ENCODE results near the gene TBL3.
"Not testable (repeated sequence)": the region's sequence is repeated elsewhere in the genome, so short reads cannot be mapped to it uniquely, and the experiment has no call there.

TBL3 gene

GRCh38 chr16:2001035-2001434 lies 29.2 kb downstream of the TBL3 start:
- no peak for DNase-seq (ENCODE audit: low read depth)

- no peak for DNase-seq (ENCODE audit: low read depth)
Measured at GRCh38 chr16:2001456-2002355, 29.9 kb downstream of the TBL3 start.

- no peak for DNase-seq (ENCODE audit: low read depth)
Measured at GRCh38 chr16:2002406-2003230, 30.8 kb downstream of the TBL3 start.

- no peak for DNase-seq (ENCODE audit: low read depth)
Measured at GRCh38 chr16:2003231-2003826, 31.5 kb downstream of the TBL3 start.

GRCh38 chr16:2003827-2004641 lies 32.2 kb downstream of the TBL3 start:
- DNase-seq (ENCODE audit: low read depth): no peak

GRCh38 chr16:2004795-2005517 lies 33.1 kb downstream of the TBL3 start:
- no peak for DNase-seq (ENCODE audit: low read depth)

- DNase-seq (ENCODE audit: low read depth): no peak
Measured at GRCh38 chr16:2005646-2006045, 33.8 kb downstream of the TBL3 start.

- no peak for DNase-seq (ENCODE audit: low read depth)
Measured at GRCh38 chr16:2006317-2006716, 34.5 kb downstream of the TBL3 start.

- no peak for DNase-seq (ENCODE audit: low read depth)
Measured at GRCh38 chr16:2007081-2007836, 35.4 kb downstream of the TBL3 start.

GRCh38 chr16:2008009-2008526 lies 36.2 kb downstream of the TBL3 start:
- no peak for DNase-seq (ENCODE audit: low read depth)

- no peak for DNase-seq (ENCODE audit: low read depth)
Measured at GRCh38 chr16:2008631-2009163, 36.8 kb downstream of the TBL3 start.

GRCh38 chr16:2009164-2009711 lies 37.4 kb downstream of the TBL3 start:
- DNase-seq (ENCODE audit: low read depth): no peak

- DNase-seq (ENCODE audit: low read depth): peak; percentile 47
Measured at GRCh38 chr16:2009791-2010510, 38.1 kb downstream of the TBL3 start, which contains the start of gene ZNF598. TSS of gene ZNF598 (minus strand) at chr16:2009821.

- not testable (repeated sequence) for DNase-seq (ENCODE audit: low read depth)
Measured at GRCh38 chr16:2011726-2012125, 39.9 kb downstream of the TBL3 start.

- no peak for DNase-seq (ENCODE audit: low read depth)
Measured at GRCh38 chr16:2013527-2013926, 41.7 kb downstream of the TBL3 start.

GRCh38 chr16:2015117-2015946 lies 43.5 kb downstream of the TBL3 start:
- no peak for DNase-seq (ENCODE audit: low read depth)

- DNase-seq (ENCODE audit: low read depth): no peak
Measured at GRCh38 chr16:2015947-2016208, 44.0 kb downstream of the TBL3 start.

- no peak for DNase-seq (ENCODE audit: low read depth)
Measured at GRCh38 chr16:2016407-2016922, 44.6 kb downstream of the TBL3 start.

Data from HS-27A (cell line).